HepG2 (cell line): ENCODE measurements around the gene PROCR. TPM values are rescaled to one million over a fixed set of nuclear protein-coding genes. Genes with fewer than 3 reads are reported as not detected.
A peak's percentile ranks its signal among the peaks of the same experiment; 100 is the strongest.

ENCODE experiments used
- ATF5 ChIP-seq: sonication (generic); formaldehyde crosslinking; IDR thresholded peaks from 2 replicates; pipeline ENCODE4 v1.4.0; 2020; ENCODE audit warnings: mild to moderate bottlenecking, low read depth, missing genetic modification reagents
- CCAR2 ChIP-seq: fragments of 200-400 bp; formaldehyde crosslinking; optimal IDR thresholded peaks from 2 replicates; pipeline ENCODE3; 2018; ENCODE audit warnings: low read depth, mild to moderate bottlenecking, low read length, moderate library complexity
- DPF2 ChIP-seq: sonication (generic); formaldehyde crosslinking; IDR thresholded peaks from 2 replicates; pipeline ENCODE4 v1.4.0; 2020; ENCODE audit warnings: mild to moderate bottlenecking, low read depth, missing genetic modification reagents, borderline replicate concordance
- ETV5 ChIP-seq: IDR thresholded peaks from 2 replicates; pipeline ENCODE4 v1.6.1; 2018; ENCODE audit warnings: missing biosample characterization, missing genetic modification reagents, inconsistent platforms, borderline replicate concordance
- HOXA3 ChIP-seq: sonication (generic); formaldehyde crosslinking; IDR thresholded peaks from 2 replicates; pipeline ENCODE4 v1.5.0; 2020; ENCODE audit warnings: missing genetic modification reagents
- MIER3 ChIP-seq: IDR thresholded peaks from 2 replicates; pipeline ENCODE4 v1.6.1; 2016; ENCODE audit warnings: missing compliant biosample characterization, borderline replicate concordance
- MIXL1 ChIP-seq: IDR thresholded peaks from 2 replicates; pipeline ENCODE4 v1.6.1; 2016
- POGK ChIP-seq: sonication (generic); formaldehyde crosslinking; conservative IDR thresholded peaks from 2 replicates; pipeline ENCODE4 v1.8.0; 2022; ENCODE audit warnings: mild to moderate bottlenecking, moderate library complexity, missing genetic modification reagents
- RFXANK ChIP-seq: IDR thresholded peaks from 2 replicates; pipeline ENCODE4 v1.6.1; 2016
- RXRB ChIP-seq: IDR thresholded peaks from 2 replicates; pipeline ENCODE4 v1.6.1; 2016; ENCODE audit warnings: borderline replicate concordance, missing genetic modification reagents, missing compliant biosample characterization
- ZBTB21 ChIP-seq: sonication (generic); formaldehyde crosslinking; IDR thresholded peaks from 2 replicates; pipeline ENCODE4 v1.4.0; 2020; ENCODE audit warnings: missing genetic modification reagents
- ZFP91 ChIP-seq: sonication (generic); formaldehyde crosslinking; IDR thresholded peaks from 2 replicates; pipeline ENCODE4 v1.9.0; 2022; ENCODE audit warnings: missing genetic modification reagents, mild to moderate bottlenecking, borderline replicate concordance
- ZNF510 ChIP-seq: sonication (generic); formaldehyde crosslinking; IDR thresholded peaks from 2 replicates; pipeline ENCODE4 v1.4.0; 2020; ENCODE audit warnings: low read depth, mild to moderate bottlenecking, missing genetic modification reagents
- ZNF652 ChIP-seq: IDR thresholded peaks from 2 replicates; pipeline ENCODE4 v1.6.1; 2016; ENCODE audit warnings: low read depth, borderline replicate concordance
- ZNF687 ChIP-seq: sonication (generic); formaldehyde crosslinking; IDR thresholded peaks from 2 replicates; pipeline ENCODE4 v1.5.1; 2020; ENCODE audit warnings: mild to moderate bottlenecking, missing genetic modification reagents, moderate library complexity
- ZNF770 ChIP-seq: sonication (generic); formaldehyde crosslinking; IDR thresholded peaks from 2 replicates; pipeline ENCODE4 v1.5.0; 2020; ENCODE audit warnings: mild to moderate bottlenecking, missing genetic modification reagents
- ZNF788 ChIP-seq: sonication (generic); formaldehyde crosslinking; IDR thresholded peaks from 2 replicates; pipeline ENCODE4 v1.5.0; 2020; ENCODE audit warnings: mild to moderate bottlenecking, missing genetic modification reagents, borderline replicate concordance
- polyA plus RNA-seq, 8 experiments: library from polyadenylated mRNA; depleted of rRNA in 3 of 8; stranded (reverse) in 7 of 8; unstranded in 1 of 8; fragments of >200 nt; fragmentation: Illumina TruSeq in 4 of 8; extraction: Trizol in 4 of 8; gene quantifications; 2 replicates each; pipeline versions ENCODE4 v1.2.1 to v1.2.3, GENCODE V29; 2011 to 2016; ENCODE audit warnings: low read depth in 4 of 8, missing spikeins in 1 of 8, mixed read lengths in 1 of 8; ENCODE audit not compliant: insufficient read depth in 1 of 8
- total RNA-seq, 5 experiments: library from RNA; depleted of rRNA; stranded (reverse); fragments of >200 nt; fragmentation: Illumina TruSeq; extraction: Trizol; gene quantifications; 2 replicates each; pipeline ENCODE4 v1.2.3, GENCODE V29; 2016; ENCODE audit warnings: low read depth in 1 of 5

The PROCR gene
- total and polyA plus RNA-seq, 2 of the 13 experiments (the other 11 are each of a cell fraction or from before 2014, with no cell fraction given), result 1.4 to 1.7 TPM

GRCh38 chr20:35207950-35208611 is 36.2 kb downstream of the PROCR start (continued):
- TF ChIP-seq ATF5 (CRISPR knock-in tag) (no peak), ZNF652 (CRISPR knock-in tag) (peak; percentile 79), ZNF687 (CRISPR knock-in tag) (peak; percentile 38; the same call in 1 of the 2 replicates), RXRB (peak; percentile 47; the same call in 1 of the 2 replicates), ZBTB21 (CRISPR knock-in tag) (peak; percentile 16; the same call in 1 of the 2 replicates), POGK (CRISPR knock-in tag) (peak; percentile 58; the same call in 1 of the 2 replicates), ZNF510 (CRISPR knock-in tag) (0 out of 2 replicates have a peak, but pooled peaks have one; percentile 31), RFXANK (CRISPR knock-in tag) (peak; percentile 25; the same call in 1 of the 2 replicates), HOXA3 (CRISPR knock-in tag) (peak; percentile 48; the same call in 1 of the 2 replicates), ZFP91 (CRISPR knock-in tag) (peak; percentile 38; the same call in 1 of the 2 replicates), ZNF770 (CRISPR knock-in tag) (peak; percentile 78), MIXL1 (CRISPR knock-in tag) (peak; percentile 88), DPF2 (CRISPR knock-in tag) (peak; percentile 74), ETV5 (peak; percentile 46; the same call in 1 of the 2 replicates), MIER3 (peak; percentile 77; the same call in 1 of the 2 replicates), ZNF788 (peak; percentile 69; the same call in 1 of the 2 replicates), CCAR2 (no peak)
